Brain microvascular endothelial cell (primary cell): ENCODE measurements around the gene ELOVL2.
"Not testable (repeated sequence)": the region's sequence is repeated elsewhere in the genome, so short reads cannot be mapped to it uniquely, and the experiment has no call there.

Source experiments
- DNase-seq: peaks from one replicate; pipeline ENCODE4 v3.0.0-alpha.2; 2020
- H3K27ac ChIP-seq: fragments of 250-450 bp; sonication (Bioruptor Pico); 2 replicates; pipeline ENCODE4 v1.5.1; 2020; ENCODE audit warnings: mild to moderate bottlenecking, moderate library complexity
- H3K27me3 ChIP-seq: fragments of 250-450 bp; sonication (Bioruptor Pico); replicated peaks from 2 replicates; pipeline ENCODE4 v1.5.1; 2020; ENCODE audit warnings: mild to moderate bottlenecking
- H3K36me3 ChIP-seq: fragments of 250-450 bp; sonication (Bioruptor Pico); replicated peaks from 2 replicates; pipeline ENCODE4 v1.5.1; 2020; ENCODE audit warnings: mild to moderate bottlenecking
- H3K4me3 ChIP-seq: 2 replicates; pipeline ENCODE4 v1.5.1; 2011; ENCODE audit warnings: low read depth, mild to moderate bottlenecking, control low read depth, low read length, moderate library complexity
- CTCF ChIP-seq: IDR thresholded peaks from 2 replicates; pipeline ENCODE4 v1.5.1; 2011; ENCODE audit warnings: low read depth, mild to moderate bottlenecking, moderate library complexity, low read length, control low read depth, inconsistent platforms; ENCODE audit errors: missing control alignments
- in situ Hi-C: cut with HindIII; loops from 2 replicates; pipeline ENCODE4 v1.10.0; 2017; ENCODE audit warnings: low sequenced_read_pairs, low pct_ligation_motif_present

ELOVL2 gene

GRCh38 chr6:11002176-11002575 is 41.9 kb downstream of the ELOVL2 start:
- H3K36me3 ChIP-seq = no peaks in the 10 kb centered on the region
- TF ChIP-seq CTCF = no peak
- in situ Hi-C loops = no loop called here
- DNase-seq = no peak
- no peak overlapping the region for H3K4me3 ChIP-seq
- H3K27me3 ChIP-seq = no peaks in the 10 kb centered on the region
- H3K27ac ChIP-seq = no peak overlapping the region

GRCh38 chr6:10999994-11000393 is 44.1 kb downstream of the ELOVL2 start:
- in situ Hi-C loops = no loop called here
- TF ChIP-seq CTCF = no peak
- H3K27ac ChIP-seq = no peak overlapping the region
- no peaks in the 10 kb centered on the region for H3K27me3 ChIP-seq
- peak; percentile 24 for DNase-seq
- H3K36me3 ChIP-seq = no peaks in the 10 kb centered on the region
- no peak overlapping the region for H3K4me3 ChIP-seq

- Histone ChIP-seq H3K27me3 (no peaks in the 10 kb centered on the region), H3K27ac (no peak overlapping the region), H3K4me3 (no peak overlapping the region), H3K36me3 (no peaks in the 10 kb centered on the region)
- in situ Hi-C loops = no loop called here
- TF ChIP-seq CTCF = no peak
- DNase-seq = no peak
Observed at GRCh38 chr6:10995114-10995707, 48.9 kb downstream of the ELOVL2 start.

GRCh38 chr6:10993896-10994295 is 50.2 kb downstream of the ELOVL2 start:
- Histone ChIP-seq H3K27ac (no peak overlapping the region), H3K36me3 (no peaks in the 10 kb centered on the region), H3K4me3 (no peak overlapping the region), H3K27me3 (no peaks in the 10 kb centered on the region)
- TF ChIP-seq CTCF = no peak
- DNase-seq = no peak
- in situ Hi-C loops = no loop called here

GRCh38 chr6:10991115-10991514 is 53.0 kb downstream of the ELOVL2 start:
- Histone ChIP-seq H3K27me3 (no peaks in the 10 kb centered on the region), H3K36me3 (no peaks in the 10 kb centered on the region), H3K27ac (no peak overlapping the region), H3K4me3 (no peak overlapping the region)
- in situ Hi-C loops = no loop called here
- TF ChIP-seq CTCF = no peak
- no peak for DNase-seq

GRCh38 chr6:10989587-10989986 is 54.5 kb downstream of the ELOVL2 start:
- Histone ChIP-seq H3K27ac (no peak overlapping the region), H3K27me3 (no peaks in the 10 kb centered on the region), H3K36me3 (no peaks in the 10 kb centered on the region), H3K4me3 (no peak overlapping the region)
- no peak for DNase-seq
- TF ChIP-seq CTCF = no peak
- in situ Hi-C loops = no loop called here

GRCh38 chr6:10984959-10985358 is 59.1 kb downstream of the ELOVL2 start:
- H3K4me3 ChIP-seq, in situ Hi-C loops, H3K36me3 ChIP-seq, DNase-seq, H3K27me3 ChIP-seq, H3K27ac ChIP-seq: not testable (repeated sequence)
